Measurements from ENCODE around the gene ARHGEF9. TPM values are rescaled to one million over a fixed set of nuclear protein-coding genes. Genes with fewer than 3 reads are reported as not detected.

The ARHGEF9 gene
- total RNA-seq, 2 donors from 2014 or later: 97.9 to 116 TPM

- H3K9me3 ChIP-seq: no peaks in the 10 kb centered on the region
- peaks cover 13% of the 10 kb centered on the region for H3K36me3 ChIP-seq
Measured at GRCh38 chrX:63673896-63674295, 111.1 kb downstream of the ARHGEF9 start.

GRCh38 chrX:63664741-63665140 lies 120.3 kb downstream of the ARHGEF9 start:
- peaks cover 4% of the 10 kb centered on the region for H3K36me3 ChIP-seq
- no peak for ATAC-seq (ENCODE audit: insufficient number of reproducible peaks, low FRiP score, low read depth)
- H3K4me3 ChIP-seq: no peak overlapping the region
- DNase-seq (ENCODE audit: low spot score): no peak
- TF ChIP-seq CTCF (IDR thresholded peaks at IDR 0.05): no peak
- H3K4me1 ChIP-seq (ENCODE audit: control insufficient read depth in 1 of 2, low read depth in 2 of 2): no peaks in the 10 kb centered on the region
- no peaks in the 10 kb centered on the region for H3K9me3 ChIP-seq
- peak overlapping the region in 1 of 2 donors; percentile 49 for H3K27ac ChIP-seq
- no peaks in the 10 kb centered on the region for H3K27me3 ChIP-seq (replicated peaks; ENCODE audit: insufficient read depth)

More at GRCh38 chrX:63673896-63674295, 111.1 kb downstream of the ARHGEF9 start:
- no peak for TF ChIP-seq CTCF (IDR thresholded peaks at IDR 0.05)
- ATAC-seq (ENCODE audit: insufficient number of reproducible peaks, low FRiP score, low read depth): no peak
- no peak overlapping the region for H3K27ac ChIP-seq
- H3K27me3 ChIP-seq (replicated peaks; ENCODE audit: insufficient read depth): no peaks in the 10 kb centered on the region
- no peaks in the 10 kb centered on the region for H3K4me1 ChIP-seq (ENCODE audit: control insufficient read depth in 1 of 2, low read depth in 2 of 2)
- DNase-seq (ENCODE audit: low spot score): no peak
- H3K4me3 ChIP-seq: no peak overlapping the region

- H3K4me3 ChIP-seq: no peak overlapping the region
- no peaks in the 10 kb centered on the region for H3K9me3 ChIP-seq
- peaks cover under 1 to 6% of the 10 kb centered on the region in 2 donors for H3K4me1 ChIP-seq (ENCODE audit: control insufficient read depth in 1 of 2, low read depth in 2 of 2)
- H3K36me3 ChIP-seq: peaks cover 4% of the 10 kb centered on the region
- no peaks in the 10 kb centered on the region for H3K27me3 ChIP-seq (replicated peaks; ENCODE audit: insufficient read depth)
- ATAC-seq (ENCODE audit: insufficient number of reproducible peaks, low FRiP score, low read depth): no peak
- TF ChIP-seq CTCF (IDR thresholded peaks at IDR 0.05): no peak
- H3K27ac ChIP-seq: peak overlapping the region in 1 of 2 donors; percentile 49
- DNase-seq (ENCODE audit: low spot score): no peak
Measured at GRCh38 chrX:63664083-63664482, 120.9 kb downstream of the ARHGEF9 start.

GRCh38 chrX:63661676-63662075 lies 123.3 kb downstream of the ARHGEF9 start:
- no peaks in the 10 kb centered on the region for H3K9me3 ChIP-seq
- H3K27ac ChIP-seq: peak overlapping the region in 1 of 2 donors; percentile 35
- peaks cover 11 to 26% of the 10 kb centered on the region in 2 donors for H3K4me1 ChIP-seq (ENCODE audit: control insufficient read depth in 1 of 2, low read depth in 2 of 2)
- ATAC-seq (ENCODE audit: insufficient number of reproducible peaks, low FRiP score, low read depth) (no peak), DNase-seq (ENCODE audit: low spot score) (no peak)
- peaks cover 4% of the 10 kb centered on the region for H3K36me3 ChIP-seq
- H3K27me3 ChIP-seq (replicated peaks; ENCODE audit: insufficient read depth): no peaks in the 10 kb centered on the region
- TF ChIP-seq CTCF (IDR thresholded peaks at IDR 0.05): no peak
- H3K4me3 ChIP-seq: no peak overlapping the region

- Histone ChIP-seq H3K4me1 (ENCODE audit: control insufficient read depth in 1 of 2, low read depth in 2 of 2) (peaks cover 11 to 26% of the 10 kb centered on the region in 2 donors), H3K27ac (peak overlapping the region; percentile 71 to 84), H3K27me3 (replicated peaks; ENCODE audit: insufficient read depth) (no peaks in the 10 kb centered on the region), H3K9me3 (no peaks in the 10 kb centered on the region), H3K4me3 (no peak overlapping the region), H3K36me3 (no peaks in the 10 kb centered on the region)
- ATAC-seq (ENCODE audit: insufficient number of reproducible peaks, low FRiP score, low read depth) (no peak), DNase-seq (ENCODE audit: low spot score) (no peak)
- no peak for TF ChIP-seq CTCF (IDR thresholded peaks at IDR 0.05)
Measured at GRCh38 chrX:63658920-63659319, 126.1 kb downstream of the ARHGEF9 start.
